GM12878 (cell line): ENCODE results near the gene LARP4. TPM values are rescaled to one million over a fixed set of nuclear protein-coding genes. Genes with fewer than 3 reads are reported as not detected.

ENCODE experiments used
- ATAC-seq: fragments of 200-7000 bp; cut with Tn5 transposase; 3 replicates; pipeline ENCODE4 v1.9.1; 2020; ENCODE audit warnings: mild to moderate bottlenecking, moderate library complexity
- BruUV-seq: library from RNA; stranded (reverse); fragments of 400-500 nt; replicated peaks from 2 replicates; lab custom pipeline; 2021; lab: Mats Ljungman, UMichigan
- CTCF ChIA-PET: fragments of 300-600 bp; sonication (Branson Sonifier 250); formaldehyde crosslinking; extraction: SDS; loops from one replicate; lab custom pipeline; 2021; ENCODE audit warnings: inconsistent platforms; lab: Yijun Ruan, JAX
- POLR2A ChIA-PET: fragments of 350-600 bp; formaldehyde crosslinking; extraction: SDS; loops from one replicate; lab custom pipeline; 2021; ENCODE audit warnings: inconsistent platforms; lab: Charles Lee
- RAD21 ChIA-PET: fragments of 300-600 bp; sonication (Branson Sonifier 250); formaldehyde crosslinking; loops from one replicate; lab custom pipeline; 2023; ENCODE audit warnings: antibody characterized with exemption; ENCODE audit not compliant: unreplicated experiment; lab: Charles Lee
- SMC1A ChIA-PET: fragments of 300-600 bp; sonication (Branson Sonifier 250); formaldehyde crosslinking; loops from one replicate; lab custom pipeline; 2023; ENCODE audit not compliant: unreplicated experiment, uncharacterized antibody; lab: Charles Lee
- DNase-seq: peaks from one replicate; pipeline ENCODE4 v3.0.0-alpha.2; 2011; ENCODE audit warnings: low read depth, low spot score
- FAIRE-seq: peaks from 3 replicates; lab custom pipeline; 2011; peaks lifted over from hg19 to GRCh38; lab: Jason Lieb, UNC
- H2AFZ ChIP-seq: 2 replicates; pipeline ENCODE4 v1.6.0; 2011; ENCODE audit warnings: low read depth, low read length, control low read depth; ENCODE audit not compliant: control insufficient read depth
- H3K27ac ChIP-seq: 2 replicates; pipeline ENCODE4 v1.5.1; 2011; ENCODE audit warnings: control low read depth; ENCODE audit not compliant: control insufficient read depth, insufficient read depth
- H3K27me3 ChIP-seq, 2 experiments: replicated peaks in 1 of 2; 2 replicates each; pipeline versions ENCODE4 v1.6.0 to v1.6.1; 2011; ENCODE audit warnings: low read length in 1 of 2; ENCODE audit not compliant: control insufficient read depth in 2 of 2, insufficient read depth in 2 of 2
- H3K36me3 ChIP-seq, 2 experiments: 2 replicates each; pipeline ENCODE4 v1.5.1; 2011; ENCODE audit warnings: low read length in 1 of 2; ENCODE audit not compliant: control insufficient read depth in 2 of 2, insufficient read depth in 2 of 2
- H3K4me1 ChIP-seq: 2 replicates; pipeline ENCODE4 v1.6.1; 2011; ENCODE audit warnings: mild to moderate bottlenecking, low read length, moderate library complexity, mixed read lengths; ENCODE audit not compliant: control insufficient read depth, insufficient read depth
- H3K4me2 ChIP-seq: 2 replicates; pipeline ENCODE4 v1.6.0; 2011; ENCODE audit warnings: control low read depth; ENCODE audit not compliant: control insufficient read depth, insufficient read depth
- H3K4me3 ChIP-seq: fragments of 200-600 bp; sonication (generic); 2 replicates; pipeline ENCODE4 v1.5.1; 2016
- H3K79me2 ChIP-seq: 2 replicates; pipeline ENCODE4 v1.6.0; 2011; ENCODE audit warnings: low read length; ENCODE audit not compliant: control insufficient read depth, insufficient read depth
- H3K9ac ChIP-seq: 2 replicates; pipeline ENCODE4 v1.8.0; 2011; ENCODE audit warnings: low read length, control low read depth, mixed read lengths; ENCODE audit not compliant: control insufficient read depth, insufficient read depth
- H3K9me3 ChIP-seq: replicated peaks from 3 replicates; pipeline ENCODE4 v1.5.1; 2011; ENCODE audit warnings: mild to moderate bottlenecking, low read length; ENCODE audit not compliant: control insufficient read depth, insufficient read depth
- H4K20me1 ChIP-seq: 2 replicates; pipeline ENCODE4 v1.6.0; 2011; ENCODE audit not compliant: control insufficient read depth, insufficient read depth
- EGR1 ChIP-seq, 2 experiments: IDR thresholded peaks; 1 replicate in 1 of 2; 2 replicates in 1 of 2; pipeline ENCODE4 v1.6.1; 2011 to 2012; ENCODE audit warnings: low read depth in 2 of 2, low read length in 2 of 2, borderline replicate concordance in 1 of 2, mild to moderate bottlenecking in 1 of 2, moderate library complexity in 1 of 2
- SPI1 ChIP-seq: IDR thresholded peaks from 2 replicates; pipeline ENCODE4 v1.6.1; 2011; ENCODE audit warnings: low read depth, mild to moderate bottlenecking, low read length, moderate library complexity, borderline replicate concordance; ENCODE audit not compliant: insufficient read depth
- ZNF217 ChIP-seq: fragments of 450-650 bp; IDR thresholded peaks from 2 replicates; pipeline ENCODE4 v1.6.1; 2017; ENCODE audit warnings: antibody characterized with exemption, mild to moderate bottlenecking
- WGBS: methylation state at CpG from one replicate; pipeline ENCODE4 v1.1.6; 2016; ENCODE audit warnings: low lambda C conversion rate; ENCODE audit not compliant: insufficient replicate concordance, insufficient coverage; ENCODE audit errors: missing lambda C conversion rate; 5-methylcytosine and 5-hydroxymethylcytosine counted together
- in situ Hi-C: fragments of 300-500 bp; cut with MboI; formaldehyde crosslinking; loops from 9 replicates; pipeline ENCODE4 v1.14.3; 2018; ENCODE audit warnings: mixed read lengths
- intact Hi-C: fragments of 100-400 bp; cut with micrococcal nuclease; formaldehyde crosslinking; loops from one replicate; pipeline ENCODE4 v1.14.2; 2022; ENCODE audit not compliant: unreplicated experiment
- polyA plus RNA-seq, 11 experiments: library from polyadenylated mRNA; depleted of rRNA in 4 of 11; unstranded in 6 of 11; stranded (reverse) in 5 of 11; fragments of >200 nt; fragmentation: Nextera tagmentation in 4 of 11; fragmentation: Illumina TruSeq in 1 of 11; extraction: Ambion mirVana in 4 of 11; extraction: Trizol in 1 of 11; gene quantifications; 1 replicate in 1 of 11; 2 replicates in 10 of 11; pipeline versions ENCODE4 v1.2.1 to v1.2.3, GENCODE V29; 2011 to 2016; ENCODE audit warnings: inconsistent platforms in 2 of 11, missing spikeins in 2 of 11, low read depth in 1 of 11
- total RNA-seq, 4 experiments: library from RNA; depleted of rRNA in 3 of 4; stranded (reverse); fragments of >200 nt in 3 of 4; fragmentation: Illumina TruSeq in 1 of 4; extraction: Trizol in 1 of 4; gene quantifications; 2 replicates each; pipeline versions ENCODE4 v1.2.1 to v1.2.3, GENCODE V29; 2013 to 2021

LARP4 gene
- total and polyA plus RNA-seq, 10 of the 15 experiments (the other 5 are each of a cell fraction or from before 2014, with no cell fraction given): 24.1 to 72.6 (median 35.6) TPM

GRCh38 chr12:50529345-50529744 lies 128.7 kb downstream of the LARP4 start:
- TF ChIP-seq EGR1 (IDR thresholded peaks at IDR 0.05; ENCODE audit: borderline replicate concordance in 1 of 2, low read depth in 2 of 2, low read length in 2 of 2) (no peak), ZNF217 (no peak), SPI1 (peak; percentile 17; the same call in 1 of the 2 replicates)
- Histone ChIP-seq H3K9me3 (no peaks in the 10 kb centered on the region; the same call in none of the 3 replicates), H3K27me3 (no peaks in the 10 kb centered on the region), H4K20me1 (no peaks in the 10 kb centered on the region), H3K79me2 (peaks cover 59% of the 10 kb centered on the region), H2AFZ (no peak overlapping the region), H3K4me2 (no peak overlapping the region), H3K4me1 (peaks cover 55% of the 10 kb centered on the region), H3K9ac (no peak overlapping the region), H3K27ac (no peak overlapping the region), H3K4me3 (no peak overlapping the region), H3K36me3 (no peaks in the 10 kb centered on the region)
- no TSS peak for BruUV-seq
- ChIA-PET POLR2A (interaction anchor here (0.8 kb wide), 1 partner anchor 9 kb away, joined by 3 read pairs; no protein-coding TSS in a partner anchor), CTCF (interaction anchor here (1.5 kb wide), 1 partner anchor 9 kb away, joined by 4 read pairs; no protein-coding TSS in a partner anchor), RAD21 (interaction anchor here (1.1 kb wide), 1 partner anchor 21 kb away, joined by 5 read pairs; no protein-coding TSS in a partner anchor), SMC1A (interaction anchor here (1.1 to 1.2 kb wide), 2 partner anchors 14 to 21 kb away, joined by 3 read pairs; no protein-coding TSS in a partner anchor)
- 77% methylated on average over 3 of the region's 3 CpGs for WGBS
- no peak for ATAC-seq
- no peak for FAIRE-seq
- intact Hi-C loops: no loop called here
- in situ Hi-C loops: no loop called here
- no peak for DNase-seq

Other genes starting within 250 kb of the LARP4 start
- gene CERS5, start 233.5 kb upstream of the LARP4 start, total RNA-seq (2014; rRNA removed): 29.8 and 33.7 TPM in 2 replicates
- 20.7 and 25.4 TPM in 2 replicates for gene CERS5, start 233.5 kb upstream of the LARP4 start, total RNA-seq (2014; rRNA removed; fragmentation: Illumina TruSeq; extraction: Trizol)
- gene CERS5, start 233.5 kb upstream of the LARP4 start, total RNA-seq (2021): 29.8 and 33.8 TPM in 2 replicates
- gene CERS5, start 233.5 kb upstream of the LARP4 start, polyA plus RNA-seq (2011; rRNA removed): 45.7 and 50.1 TPM in 2 replicates
- gene CERS5, start 233.5 kb upstream of the LARP4 start, polyA plus RNA-seq (2014; fragmentation: Illumina TruSeq; extraction: Trizol): 26.5 and 36.3 TPM in 2 replicates
- gene CERS5, start 233.5 kb upstream of the LARP4 start, polyA plus RNA-seq (2014; fragmentation: Nextera tagmentation; extraction: Ambion mirVana): 10 to 100 TPM in 1 of 2 experiments, 1 to 10 TPM in 1; 6.8 to 12.2 TPM
- gene CERS5, start 233.5 kb upstream of the LARP4 start, polyA plus RNA-seq (2014; rRNA removed): 29.1 and 35.9 TPM in 2 replicates
- 10 to 100 TPM; 43.8 to 44.4 TPM for gene CERS5, start 233.5 kb upstream of the LARP4 start, polyA plus RNA-seq (2016; fragmentation: Nextera tagmentation; extraction: Ambion mirVana)
- 62.6 and 81.8 TPM in 2 replicates for gene LIMA1, start 117.4 kb upstream of the LARP4 start, total RNA-seq (2014; rRNA removed)
- 98.2 and 102 TPM in 2 replicates for gene LIMA1, start 117.4 kb upstream of the LARP4 start, total RNA-seq (2014; rRNA removed; fragmentation: Illumina TruSeq; extraction: Trizol)
- gene LIMA1, start 117.4 kb upstream of the LARP4 start, total RNA-seq (2021): 63.4 and 69.1 TPM in 2 replicates
- gene LIMA1, start 117.4 kb upstream of the LARP4 start, polyA plus RNA-seq (2011; rRNA removed): 69.6 and 91.8 TPM in 2 replicates
- 109 and 134 TPM in 2 replicates for gene LIMA1, start 117.4 kb upstream of the LARP4 start, polyA plus RNA-seq (2014; fragmentation: Illumina TruSeq; extraction: Trizol)
- 10 to 100 TPM; 56.6 to 58.2 TPM for gene LIMA1, start 117.4 kb upstream of the LARP4 start, polyA plus RNA-seq (2014; fragmentation: Nextera tagmentation; extraction: Ambion mirVana)
- gene LIMA1, start 117.4 kb upstream of the LARP4 start, polyA plus RNA-seq (2014; rRNA removed): 53.1 and 58.9 TPM in 2 replicates
- gene LIMA1, start 117.4 kb upstream of the LARP4 start, polyA plus RNA-seq (2016; fragmentation: Nextera tagmentation; extraction: Ambion mirVana): 10 to 100 TPM; 53.2 to 55.8 TPM
- not detected in 2 replicates for gene FAM186A, start 4.3 kb upstream of the LARP4 start, total RNA-seq (2014; rRNA removed)
- gene FAM186A, start 4.3 kb upstream of the LARP4 start, total RNA-seq (2014; rRNA removed; fragmentation: Illumina TruSeq; extraction: Trizol): not detected in 2 replicates
- not detected in 2 replicates for gene FAM186A, start 4.3 kb upstream of the LARP4 start, total RNA-seq (2021)
- not detected in 2 replicates for gene FAM186A, start 4.3 kb upstream of the LARP4 start, polyA plus RNA-seq (2011; rRNA removed)
- gene FAM186A, start 4.3 kb upstream of the LARP4 start, polyA plus RNA-seq (2014; fragmentation: Illumina TruSeq; extraction: Trizol): not detected in 2 replicates
- gene FAM186A, start 4.3 kb upstream of the LARP4 start, polyA plus RNA-seq (2014; fragmentation: Nextera tagmentation; extraction: Ambion mirVana): under 1 TPM; 0.04 to 0.06 TPM
- not detected in 2 replicates for gene FAM186A, start 4.3 kb upstream of the LARP4 start, polyA plus RNA-seq (2014; rRNA removed)
- gene FAM186A, start 4.3 kb upstream of the LARP4 start, polyA plus RNA-seq (2016; fragmentation: Nextera tagmentation; extraction: Ambion mirVana): under 1 TPM; 0.11 TPM
- gene DIP2B, start 104.1 kb downstream of the LARP4 start, total RNA-seq (2014; rRNA removed): 18.2 and 19.1 TPM in 2 replicates
- 22.2 and 22.3 TPM in 2 replicates for gene DIP2B, start 104.1 kb downstream of the LARP4 start, total RNA-seq (2014; rRNA removed; fragmentation: Illumina TruSeq; extraction: Trizol)
- gene DIP2B, start 104.1 kb downstream of the LARP4 start, total RNA-seq (2021): 28.5 and 30.0 TPM in 2 replicates
- gene DIP2B, start 104.1 kb downstream of the LARP4 start, polyA plus RNA-seq (2011; rRNA removed): 20.7 and 22.2 TPM in 2 replicates
- 24.4 and 27.1 TPM in 2 replicates for gene DIP2B, start 104.1 kb downstream of the LARP4 start, polyA plus RNA-seq (2014; fragmentation: Illumina TruSeq; extraction: Trizol)
- gene DIP2B, start 104.1 kb downstream of the LARP4 start, polyA plus RNA-seq (2014; fragmentation: Nextera tagmentation; extraction: Ambion mirVana): 1 to 10 TPM; 4.5 to 4.6 TPM
- 16.5 and 18.3 TPM in 2 replicates for gene DIP2B, start 104.1 kb downstream of the LARP4 start, polyA plus RNA-seq (2014; rRNA removed)
- gene DIP2B, start 104.1 kb downstream of the LARP4 start, polyA plus RNA-seq (2016; fragmentation: Nextera tagmentation; extraction: Ambion mirVana): 10 to 100 TPM; 14.3 to 19.0 TPM